ENCODE results near the gene ITPRID2. TPM values are rescaled to one million over a fixed set of nuclear protein-coding genes. Genes with fewer than 3 reads are reported as not detected.
"Not testable (repeated sequence)": the region's sequence is repeated elsewhere in the genome, so short reads cannot be mapped to it uniquely, and the experiment has no call there.

ITPRID2 gene
- polyA plus RNA-seq, 1 donor from 2014 or later: 3.7 TPM

- Mint-ChIP-seq H3K27me3 (peaks cover 11% of the 10 kb centered on the region), H3K27ac (no peak overlapping the region), H3K4me1 (peaks cover 0 to 5% (median 0%) of the 10 kb centered on the region in 3 donors), H3K36me3 (no peaks in the 10 kb centered on the region), H3K9me3 (no peaks in the 10 kb centered on the region), H3K4me3 (no peak overlapping the region)
Observed at GRCh38 chr2:181955010-181955409, 63.5 kb downstream of the ITPRID2 start.

GRCh38 chr2:181955866-181956265, 64.3 kb downstream of the ITPRID2 start:
- not testable (repeated sequence) for H3K36me3 Mint-ChIP-seq, H3K4me3 Mint-ChIP-seq, H3K4me1 Mint-ChIP-seq, H3K27ac Mint-ChIP-seq, H3K9me3 Mint-ChIP-seq
- H3K27me3 Mint-ChIP-seq: peaks cover 16% of the 10 kb centered on the region

GRCh38 chr2:181957668-181958067, 66.1 kb downstream of the ITPRID2 start:
- H3K4me1 Mint-ChIP-seq: peaks cover 0 to 5% (median 0%) of the 10 kb centered on the region in 3 donors
- H3K36me3 Mint-ChIP-seq: no peaks in the 10 kb centered on the region
- H3K9me3 Mint-ChIP-seq: peaks cover 0 to 3% (median 0%) of the 10 kb centered on the region in 3 donors
- peaks cover 16% of the 10 kb centered on the region for H3K27me3 Mint-ChIP-seq
- H3K27ac Mint-ChIP-seq: no peak overlapping the region
- no peak overlapping the region for H3K4me3 Mint-ChIP-seq

- Mint-ChIP-seq H3K27me3 (peaks cover 11% of the 10 kb centered on the region), H3K27ac (no peak overlapping the region), H3K36me3 (no peaks in the 10 kb centered on the region), H3K4me1 (peaks cover 0 to 5% (median 0%) of the 10 kb centered on the region in 3 donors), H3K4me3 (no peak overlapping the region), H3K9me3 (peaks cover 0 to 3% (median 0%) of the 10 kb centered on the region in 3 donors)
Observed at GRCh38 chr2:181958726-181959125, 67.2 kb downstream of the ITPRID2 start.

GRCh38 chr2:181959508-181959907, 68.0 kb downstream of the ITPRID2 start:
- Mint-ChIP-seq H3K9me3 (peaks cover 0 to 5% (median 3%) of the 10 kb centered on the region in 3 donors), H3K27me3 (peaks cover 6% of the 10 kb centered on the region), H3K27ac (no peak overlapping the region), H3K4me3 (no peak overlapping the region), H3K4me1 (peaks cover 0 to 1% (median 0%) of the 10 kb centered on the region in 3 donors), H3K36me3 (no peaks in the 10 kb centered on the region)

- H3K9me3 Mint-ChIP-seq, H3K36me3 Mint-ChIP-seq, H3K27ac Mint-ChIP-seq, H3K4me3 Mint-ChIP-seq, H3K4me1 Mint-ChIP-seq, H3K27me3 Mint-ChIP-seq: not testable (repeated sequence)
Observed at GRCh38 chr2:181961167-181961566, 69.6 kb downstream of the ITPRID2 start.

- Mint-ChIP-seq H3K27ac (no peak overlapping the region), H3K27me3 (peaks cover 7% of the 10 kb centered on the region), H3K4me3 (no peak overlapping the region), H3K36me3 (peaks cover 2% of the 10 kb centered on the region), H3K4me1 (no peaks in the 10 kb centered on the region), H3K9me3 (peaks cover 3 to 8% (median 3%) of the 10 kb centered on the region in 3 donors)
Observed at GRCh38 chr2:181962142-181962541, 70.6 kb downstream of the ITPRID2 start.

GRCh38 chr2:181970160-181970794, 78.7 kb downstream of the ITPRID2 start:
- Mint-ChIP-seq H3K27ac (no peak overlapping the region), H3K4me1 (peaks cover 0 to 1% (median 0%) of the 10 kb centered on the region in 3 donors), H3K4me3 (no peak overlapping the region), H3K36me3 (peaks cover 6% of the 10 kb centered on the region), H3K9me3 (peaks cover 0 to 8% (median 3%) of the 10 kb centered on the region in 3 donors), H3K27me3 (peaks cover 9% of the 10 kb centered on the region)

- peaks cover 9% of the 10 kb centered on the region for H3K27me3 Mint-ChIP-seq
- peaks cover 0 to 1% (median 0%) of the 10 kb centered on the region in 3 donors for H3K4me1 Mint-ChIP-seq
- H3K4me3 Mint-ChIP-seq: no peak overlapping the region
- H3K9me3 Mint-ChIP-seq: peaks cover 0 to 8% (median 0%) of the 10 kb centered on the region in 3 donors
- H3K27ac Mint-ChIP-seq: no peak overlapping the region
- H3K36me3 Mint-ChIP-seq: peaks cover 6% of the 10 kb centered on the region
Observed at GRCh38 chr2:181971032-181971431, 79.5 kb downstream of the ITPRID2 start.

- H3K36me3 Mint-ChIP-seq: peaks cover 6% of the 10 kb centered on the region
- peaks cover 0 to 8% (median 0%) of the 10 kb centered on the region in 3 donors for H3K9me3 Mint-ChIP-seq
- peaks cover 0 to 1% (median 0%) of the 10 kb centered on the region in 3 donors for H3K4me1 Mint-ChIP-seq
- H3K4me3 Mint-ChIP-seq: no peak overlapping the region
- H3K27me3 Mint-ChIP-seq: peaks cover 8% of the 10 kb centered on the region
- no peak overlapping the region for H3K27ac Mint-ChIP-seq
Observed at GRCh38 chr2:181972431-181973170, 81.1 kb downstream of the ITPRID2 start.

- Mint-ChIP-seq H3K27me3 (peaks cover 8% of the 10 kb centered on the region), H3K9me3 (peaks cover 0 to 8% (median 0%) of the 10 kb centered on the region in 3 donors), H3K4me3 (no peak overlapping the region), H3K27ac (no peak overlapping the region), H3K36me3 (peaks cover 6% of the 10 kb centered on the region), H3K4me1 (peaks cover 0 to 1% (median 0%) of the 10 kb centered on the region in 3 donors)
Observed at GRCh38 chr2:181973171-181973783, 81.7 kb downstream of the ITPRID2 start.

GRCh38 chr2:181977661-181978350, 86.3 kb downstream of the ITPRID2 start:
- Mint-ChIP-seq H3K36me3 (peaks cover 3% of the 10 kb centered on the region), H3K9me3 (peaks cover 0 to 1% (median 0%) of the 10 kb centered on the region in 3 donors), H3K4me3 (no peak overlapping the region), H3K27ac (no peak overlapping the region), H3K27me3 (peaks cover 3% of the 10 kb centered on the region), H3K4me1 (no peaks in the 10 kb centered on the region)

- Mint-ChIP-seq H3K4me1 (no peaks in the 10 kb centered on the region), H3K36me3 (peaks cover 3% of the 10 kb centered on the region), H3K9me3 (peaks cover 0 to 1% (median 0%) of the 10 kb centered on the region in 3 donors), H3K4me3 (no peak overlapping the region), H3K27me3 (peaks cover 2% of the 10 kb centered on the region), H3K27ac (no peak overlapping the region)
Observed at GRCh38 chr2:181978351-181979150, 87.0 kb downstream of the ITPRID2 start.
